ENCODE results near the gene ZNF83. TPM values are rescaled to one million over a fixed set of nuclear protein-coding genes. Genes with fewer than 3 reads are reported as not detected.

Gene ZNF83
- total and polyA plus RNA-seq, 2 donors from 2014 or later = 51.8 to 90.4 TPM

GRCh38 chr19:52665027-52665426 lies 26.9 kb upstream of the ZNF83 start:
- H3K9ac ChIP-seq (ENCODE audit: low read length in 3 of 3) = peak overlapping the region in 1 of 3 donors; percentile 29
- no peak for TF ChIP-seq CTCF (IDR thresholded peaks at IDR 0.05; ENCODE audit: borderline replicate concordance, extremely low read depth, insufficient read depth)
- peaks cover 0 to 5% (median 0%) of the 10 kb centered on the region in 3 donors for H3K36me3 ChIP-seq (ENCODE audit: control insufficient read depth in 2 of 3, insufficient read depth in 3 of 3, low read length in 3 of 3)
- H3K4me1 ChIP-seq (ENCODE audit: control insufficient read depth in 2 of 3, insufficient read depth in 2 of 3, low read depth in 1 of 3, low read length in 3 of 3) = peaks cover 0 to 13% (median 6%) of the 10 kb centered on the region in 3 donors
- DNase-seq (peak in 1 of 5 donors; percentile 20), FAIRE-seq (no peak)
- H3K27ac ChIP-seq (ENCODE audit: low read depth in 2 of 2, low read length in 2 of 2) = peak overlapping the region; percentile 11 to 69
- no peaks in the 10 kb centered on the region for H3K27me3 ChIP-seq (ENCODE audit: control insufficient read depth, insufficient read depth, low read length)
- intact Hi-C loops (cut with DNase I) = no loop called here
- no peak overlapping the region for H3K4me3 ChIP-seq (ENCODE audit: low read length in 3 of 3)
- no peaks in the 10 kb centered on the region for H3K9me3 ChIP-seq (ENCODE audit: control insufficient read depth in 2 of 3, insufficient read depth in 1 of 3, low read length in 3 of 3)

- Histone ChIP-seq H3K9me3 (ENCODE audit: control insufficient read depth in 2 of 3, insufficient read depth in 1 of 3, low read length in 3 of 3) (no peaks in the 10 kb centered on the region), H3K27ac (ENCODE audit: low read depth in 2 of 2, low read length in 2 of 2) (peak overlapping the region in 1 of 2 donors; percentile 20), H3K4me1 (ENCODE audit: control insufficient read depth in 2 of 3, insufficient read depth in 2 of 3, low read depth in 1 of 3, low read length in 3 of 3) (peaks cover 0 to 13% (median 6%) of the 10 kb centered on the region in 3 donors), H3K36me3 (ENCODE audit: control insufficient read depth in 2 of 3, insufficient read depth in 3 of 3, low read length in 3 of 3) (peaks cover 0 to 6% (median 0%) of the 10 kb centered on the region in 3 donors), H3K9ac (ENCODE audit: low read length in 3 of 3) (peak overlapping the region in 1 of 3 donors; percentile 29), H3K4me3 (ENCODE audit: low read length in 3 of 3) (no peak overlapping the region), H3K27me3 (ENCODE audit: control insufficient read depth, insufficient read depth, low read length) (no peaks in the 10 kb centered on the region)
- DNase-seq (peak in 2 of 5 donors; percentile 52 to 75), FAIRE-seq (no peak)
- intact Hi-C loops (cut with DNase I) = no loop called here
- TF ChIP-seq CTCF (IDR thresholded peaks at IDR 0.05; ENCODE audit: borderline replicate concordance, extremely low read depth, insufficient read depth) = no peak
Observed at GRCh38 chr19:52664461-52664860, 26.3 kb upstream of the ZNF83 start.

GRCh38 chr19:52662631-52663030 lies 24.5 kb upstream of the ZNF83 start:
- intact Hi-C loops (cut with DNase I) = no loop called here
- FAIRE-seq (no peak), DNase-seq (no peak)
- Histone ChIP-seq H3K27ac (ENCODE audit: low read depth in 2 of 2, low read length in 2 of 2) (peak overlapping the region in 1 of 2 donors; percentile 34), H3K9ac (ENCODE audit: low read length in 3 of 3) (no peak overlapping the region), H3K4me1 (ENCODE audit: control insufficient read depth in 2 of 3, insufficient read depth in 2 of 3, low read depth in 1 of 3, low read length in 3 of 3) (peaks cover 0 to 13% (median 6%) of the 10 kb centered on the region in 3 donors), H3K27me3 (ENCODE audit: control insufficient read depth, insufficient read depth, low read length) (no peaks in the 10 kb centered on the region), H3K4me3 (ENCODE audit: low read length in 3 of 3) (no peak overlapping the region), H3K9me3 (ENCODE audit: control insufficient read depth in 2 of 3, insufficient read depth in 1 of 3, low read length in 3 of 3) (no peaks in the 10 kb centered on the region), H3K36me3 (ENCODE audit: control insufficient read depth in 2 of 3, insufficient read depth in 3 of 3, low read length in 3 of 3) (peaks cover 0 to 6% (median 0%) of the 10 kb centered on the region in 3 donors)
- TF ChIP-seq CTCF (IDR thresholded peaks at IDR 0.05; ENCODE audit: borderline replicate concordance, extremely low read depth, insufficient read depth) = no peak

- Histone ChIP-seq H3K4me1 (ENCODE audit: control insufficient read depth in 2 of 3, insufficient read depth in 2 of 3, low read depth in 1 of 3, low read length in 3 of 3) (peaks cover 0 to 6% (median 6%) of the 10 kb centered on the region in 3 donors), H3K4me3 (ENCODE audit: low read length in 3 of 3) (no peak overlapping the region), H3K9me3 (ENCODE audit: control insufficient read depth in 2 of 3, insufficient read depth in 1 of 3, low read length in 3 of 3) (no peaks in the 10 kb centered on the region), H3K9ac (ENCODE audit: low read length in 3 of 3) (no peak overlapping the region), H3K27me3 (ENCODE audit: control insufficient read depth, insufficient read depth, low read length) (no peaks in the 10 kb centered on the region), H3K36me3 (ENCODE audit: control insufficient read depth in 2 of 3, insufficient read depth in 3 of 3, low read length in 3 of 3) (peaks cover 0 to 6% (median 0%) of the 10 kb centered on the region in 3 donors), H3K27ac (ENCODE audit: low read depth in 2 of 2, low read length in 2 of 2) (no peak overlapping the region)
- TF ChIP-seq CTCF (IDR thresholded peaks at IDR 0.05; ENCODE audit: borderline replicate concordance, extremely low read depth, insufficient read depth) = no peak
- no peak for DNase-seq
- no peak for FAIRE-seq
- intact Hi-C loops (cut with DNase I) = no loop called here
Observed at GRCh38 chr19:52660981-52661380, 22.8 kb upstream of the ZNF83 start.
